ENCODE measurements around the gene RRM1.
A peak's percentile ranks its signal among the peaks of the same experiment; 100 is the strongest.

RRM1 gene

DNA sequence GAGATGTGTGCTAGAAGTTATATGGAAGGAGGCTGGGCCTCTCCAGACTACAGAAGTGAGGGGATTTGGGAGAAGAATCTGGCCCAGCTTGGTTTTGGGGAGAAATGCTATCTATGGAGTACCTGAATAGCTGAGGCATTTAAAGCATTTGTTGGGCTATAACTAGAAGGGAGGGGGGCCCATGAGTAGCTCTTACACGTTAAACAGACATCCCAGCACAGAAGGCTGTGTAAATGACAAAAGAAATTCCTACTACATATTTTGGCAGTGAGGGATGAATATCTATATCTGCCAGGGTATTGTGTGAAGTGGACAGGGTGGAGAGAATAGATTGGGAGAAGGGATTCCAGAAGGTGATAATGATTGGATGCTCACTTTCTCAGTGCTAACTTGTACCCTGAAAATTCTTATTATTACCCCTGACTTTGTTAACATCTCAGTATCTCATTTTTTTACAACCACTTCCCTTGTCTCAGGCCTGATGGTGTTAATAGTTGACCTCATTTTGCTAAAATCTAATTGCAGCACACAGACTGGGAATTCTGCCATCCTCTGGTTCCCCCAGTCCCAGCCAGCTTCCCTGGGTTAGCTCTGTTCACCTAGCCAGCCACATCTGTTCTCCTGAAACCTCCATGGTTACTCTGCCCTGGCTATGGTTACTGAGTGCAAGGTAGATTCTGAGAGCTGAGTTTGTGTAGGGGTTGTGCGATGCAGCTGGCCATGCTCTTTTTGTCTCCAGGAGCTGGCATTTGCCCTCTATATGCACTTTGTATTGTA lies 28.8 kb upstream of the RRM1 start:
- TF ChIP-seq, protein P1, sequence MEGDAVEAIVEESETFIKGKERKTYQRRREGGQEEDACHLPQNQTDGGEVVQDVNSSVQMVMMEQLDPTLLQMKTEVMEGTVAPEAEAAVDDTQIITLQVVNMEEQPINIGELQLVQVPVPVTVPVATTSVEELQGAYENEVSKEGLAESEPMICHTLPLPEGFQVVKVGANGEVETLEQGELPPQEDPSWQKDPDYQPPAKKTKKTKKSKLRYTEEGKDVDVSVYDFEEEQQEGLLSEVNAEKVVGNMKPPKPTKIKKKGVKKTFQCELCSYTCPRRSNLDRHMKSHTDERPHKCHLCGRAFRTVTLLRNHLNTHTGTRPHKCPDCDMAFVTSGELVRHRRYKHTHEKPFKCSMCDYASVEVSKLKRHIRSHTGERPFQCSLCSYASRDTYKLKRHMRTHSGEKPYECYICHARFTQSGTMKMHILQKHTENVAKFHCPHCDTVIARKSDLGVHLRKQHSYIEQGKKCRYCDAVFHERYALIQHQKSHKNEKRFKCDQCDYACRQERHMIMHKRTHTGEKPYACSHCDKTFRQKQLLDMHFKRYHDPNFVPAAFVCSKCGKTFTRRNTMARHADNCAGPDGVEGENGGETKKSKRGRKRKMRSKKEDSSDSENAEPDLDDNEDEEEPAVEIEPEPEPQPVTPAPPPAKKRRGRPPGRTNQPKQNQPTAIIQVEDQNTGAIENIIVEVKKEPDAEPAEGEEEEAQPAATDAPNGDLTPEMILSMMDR (IDR thresholded peaks at IDR 0.05; ENCODE audit: insufficient read depth, low read depth, low read length, missing control alignments), result no peak
- H3K4me3 ChIP-seq (ENCODE audit: low read length), result no peak overlapping the region
- no peak for DNase-seq (ENCODE audit: low read depth)

DNA sequence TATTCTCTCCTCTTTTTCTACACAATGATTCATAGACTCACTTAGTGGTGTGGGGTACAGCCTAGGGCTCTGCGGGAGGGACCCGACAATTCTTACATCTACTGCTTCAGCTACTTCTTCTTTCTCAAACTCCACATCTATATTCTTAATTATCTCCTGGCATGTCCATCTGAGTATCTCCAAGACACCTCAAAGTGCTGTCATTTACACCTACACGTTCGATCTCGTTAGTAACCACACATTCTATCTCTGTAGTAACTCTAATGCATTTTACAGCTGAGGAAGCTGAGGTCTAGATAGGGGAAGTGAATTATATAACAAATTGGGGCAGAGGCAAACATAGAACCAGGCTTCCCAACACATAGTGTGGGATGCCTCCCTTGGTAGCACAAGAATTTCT lies 27.7 kb upstream of the RRM1 start:
- TF ChIP-seq, protein P1 (IDR thresholded peaks at IDR 0.05; ENCODE audit: insufficient read depth, low read depth, low read length, missing control alignments), result no peak
- H3K4me3 ChIP-seq (ENCODE audit: low read length), result no peak overlapping the region
- DNase-seq (ENCODE audit: low read depth), result no peak

DNA sequence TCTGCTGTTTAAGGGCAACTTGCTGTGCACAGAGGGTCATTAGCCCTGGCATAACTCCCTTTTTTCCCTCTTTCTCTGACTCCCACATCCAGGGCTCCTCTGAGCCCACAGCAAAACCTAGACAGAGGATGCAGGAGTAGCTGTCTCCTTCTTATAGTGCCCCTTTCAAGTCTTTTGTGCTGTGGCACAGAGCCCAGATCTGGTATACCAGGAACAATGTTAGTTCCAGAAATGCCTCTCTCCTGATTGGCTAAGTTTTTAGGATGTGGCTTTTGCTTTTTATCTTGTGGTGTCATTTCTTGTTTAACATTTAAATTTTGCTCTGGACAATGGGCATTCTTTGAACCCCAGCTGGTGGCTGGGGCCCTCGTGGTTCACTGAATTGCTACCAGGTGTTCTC lies 25.6 kb upstream of the RRM1 start:
- DNase-seq (ENCODE audit: low read depth), result no peak
- TF ChIP-seq, protein P1 (IDR thresholded peaks at IDR 0.05; ENCODE audit: insufficient read depth, low read depth, low read length, missing control alignments), result no peak
- H3K4me3 ChIP-seq (ENCODE audit: low read length), result no peak overlapping the region

DNA sequence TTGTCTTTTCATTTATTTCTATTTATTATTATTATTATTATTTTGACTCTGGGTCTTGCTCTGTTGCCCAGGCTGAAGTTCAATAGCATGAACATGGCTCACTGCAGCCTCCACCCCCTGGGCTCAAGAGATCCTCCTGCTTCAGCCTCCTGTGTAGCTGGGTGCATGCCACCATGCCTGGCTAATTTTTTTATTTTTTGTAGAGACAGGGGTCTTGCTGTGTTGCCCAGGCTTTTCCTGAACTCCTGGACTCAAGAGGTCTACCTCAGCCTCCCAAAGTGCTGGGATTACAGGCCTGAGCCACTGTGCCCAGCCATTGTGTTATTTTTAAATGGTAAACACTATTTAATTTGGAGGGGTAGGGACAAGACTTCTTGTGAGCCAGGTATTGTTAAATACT lies 23.3 kb upstream of the RRM1 start:
- TF ChIP-seq, protein P1 (IDR thresholded peaks at IDR 0.05; ENCODE audit: insufficient read depth, low read depth, low read length, missing control alignments), result no peak
- H3K4me3 ChIP-seq (ENCODE audit: low read length), result no peak overlapping the region
- DNase-seq (ENCODE audit: low read depth), result no peak

DNA sequence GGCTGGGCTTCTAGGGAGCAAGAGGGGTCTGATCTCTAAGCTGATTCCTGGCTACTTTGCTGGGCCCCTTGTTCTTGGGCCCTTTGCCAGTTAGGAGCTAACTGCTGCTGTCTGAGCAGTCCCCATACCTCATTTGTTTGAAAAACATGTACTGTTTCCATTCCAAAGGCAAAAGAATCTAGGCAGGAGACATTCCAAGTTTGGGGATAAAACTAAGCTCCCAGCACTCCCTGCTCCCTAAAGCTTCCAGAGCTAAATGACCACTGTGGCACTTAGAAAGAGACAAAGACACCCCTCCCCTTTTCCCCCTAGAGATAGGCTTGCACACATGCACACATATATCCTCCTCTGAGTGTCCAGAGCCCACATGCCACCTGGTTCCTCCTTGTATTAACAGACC lies 22.7 kb upstream of the RRM1 start:
- DNase-seq (ENCODE audit: low read depth), result no peak
- TF ChIP-seq, protein P1 (IDR thresholded peaks at IDR 0.05; ENCODE audit: insufficient read depth, low read depth, low read length, missing control alignments), result no peak
- no peak overlapping the region for H3K4me3 ChIP-seq (ENCODE audit: low read length)

DNA sequence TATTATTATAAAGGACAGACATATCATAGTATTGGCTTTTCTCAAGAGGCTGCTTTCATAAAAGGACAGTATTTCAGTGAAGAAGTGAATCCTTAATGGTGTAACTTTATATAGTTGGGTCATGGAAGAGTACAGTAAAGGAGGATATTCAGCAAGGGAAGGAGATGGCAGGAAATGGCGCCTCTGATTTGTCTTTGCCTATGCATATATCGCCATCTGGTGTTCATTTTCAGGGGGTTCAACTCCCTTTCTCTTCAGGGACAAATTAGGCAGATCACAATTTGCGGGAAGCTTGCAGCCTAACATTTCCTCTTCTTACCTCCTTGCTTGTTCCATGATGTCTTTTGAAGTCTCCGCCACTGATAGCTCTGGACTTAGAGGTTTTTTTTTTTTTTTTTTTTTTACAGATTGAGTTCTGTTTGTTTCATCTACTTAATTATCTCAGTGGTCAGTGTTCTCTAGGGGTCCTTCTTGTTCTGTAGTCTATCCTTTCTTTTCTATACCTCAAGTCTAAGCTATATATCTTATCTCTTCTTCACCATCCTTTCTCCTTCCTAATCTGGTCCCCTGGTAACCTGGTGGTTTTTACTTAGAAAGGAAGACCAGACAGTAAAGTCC lies 21.8 kb upstream of the RRM1 start:
- TF ChIP-seq, protein P1 (IDR thresholded peaks at IDR 0.05; ENCODE audit: insufficient read depth, low read depth, low read length, missing control alignments), result peak; percentile 85
- H3K4me3 ChIP-seq (ENCODE audit: low read length), result no peak overlapping the region
- peak; percentile 82 for DNase-seq (ENCODE audit: low read depth)
